Esophagus squamous epithelium (tissue), 4 donors: ENCODE data around the gene MUSTN1.
A peak's percentile ranks its signal among the peaks of the same experiment; 100 is the strongest.

ENCODE experiments used
- CTCF ChIP-seq, 6 experiments: fragments of 450-650 bp in 4 of 6; fragments of 200-600 bp in 2 of 6; sonication (generic) in 2 of 6; IDR thresholded peaks; one replicate each; pipeline ENCODE4 v1.5.1; 2016 to 2019; ENCODE audit warnings: antibody characterized with exemption in 6 of 6, mild to moderate bottlenecking in 4 of 6, moderate library complexity in 4 of 6
- POLR2A ChIP-seq, 4 donors: fragments of 450-650 bp; IDR thresholded peaks; one replicate each; pipeline ENCODE4 v1.6.1; 2017; ENCODE audit warnings: antibody characterized with exemption in 4 of 4, mild to moderate bottlenecking in 4 of 4, moderate library complexity in 3 of 4

GRCh38 chr3:52820736-52821135 is 14.1 kb downstream of the MUSTN1 start:
- TF ChIP-seq CTCF (IDR thresholded peaks at IDR 0.05) (peak in 4 of 6 experiments; percentile 9 to 45 (median 29)), POLR2A (IDR thresholded peaks at IDR 0.05) (no peak)
